Endothelial cell of umbilical vein (primary cell): ENCODE results near the gene CPT2. TPM values are rescaled to one million over a fixed set of nuclear protein-coding genes. Genes with fewer than 3 reads are reported as not detected.

Experiments
- BruUV-seq: library from RNA; stranded (reverse); fragments of 400-500 nt; replicated peaks from 2 replicates; lab custom pipeline; 2021; lab: Mats Ljungman, UMichigan
- CTCF ChIA-PET: fragments of 300-600, 350-600 bp; sonication (Branson Sonifier 250); formaldehyde crosslinking; loops from one replicate; lab custom pipeline; 2021; ENCODE audit warnings: antibody characterized with exemption, inconsistent platforms; lab: Charles Lee
- POLR2A ChIA-PET: fragments of 300-600, 350-600 bp; sonication (Branson Sonifier 250); formaldehyde crosslinking; loops from one replicate; lab custom pipeline; 2021; ENCODE audit warnings: antibody characterized with exemption, inconsistent platforms; lab: Charles Lee
- DNase-seq: peaks from one replicate; pipeline ENCODE4 v3.0.0-alpha.2; 2011; ENCODE audit warnings: low read depth, low spot score
- FAIRE-seq: peaks from 2 replicates; lab custom pipeline; 2011; peaks lifted over from hg19 to GRCh38; lab: Jason Lieb, UNC
- H2AFZ ChIP-seq: 2 replicates; pipeline ENCODE4 v1.6.0; 2012; ENCODE audit warnings: low read depth, low read length, control low read depth, inconsistent platforms
- H3K27ac ChIP-seq: 2 replicates; pipeline ENCODE4 v1.5.1; 2011; ENCODE audit warnings: low read depth, mild to moderate bottlenecking, control low read depth, low read length, moderate library complexity; ENCODE audit not compliant: insufficient read depth
- H3K27me3 ChIP-seq, 2 experiments: 2 replicates each; pipeline versions ENCODE4 v1.6.0 to v1.6.1; 2011; ENCODE audit warnings: low read length in 2 of 2, mixed read lengths in 1 of 2; ENCODE audit not compliant: control insufficient read depth in 2 of 2, insufficient read depth in 2 of 2
- H3K36me3 ChIP-seq, 2 experiments: 2 replicates in 1 of 2; 3 replicates in 1 of 2; pipeline ENCODE4 v1.5.1; 2011; ENCODE audit warnings: low read length in 2 of 2, mild to moderate bottlenecking in 1 of 2, moderate library complexity in 1 of 2; ENCODE audit not compliant: control insufficient read depth in 2 of 2, insufficient read depth in 2 of 2; ENCODE audit errors: extremely low read depth in 1 of 2
- H3K4me1 ChIP-seq: 3 replicates; pipeline ENCODE4 v1.5.1; 2011; ENCODE audit warnings: mild to moderate bottlenecking, low read length; ENCODE audit not compliant: control insufficient read depth, insufficient read depth; ENCODE audit errors: extremely low read depth
- H3K4me2 ChIP-seq: 2 replicates; pipeline ENCODE4 v1.6.1; 2011; ENCODE audit warnings: low read length, control low read depth, mixed read lengths; ENCODE audit not compliant: insufficient read depth
- H3K4me3 ChIP-seq, 3 experiments: fragments of 200-600 bp in 1 of 3; sonication (generic), shearing (Covaris generic) in 1 of 3; replicated peaks in 1 of 3; 2 replicates each; pipeline ENCODE4 v1.5.1; 2011 to 2016; ENCODE audit warnings: control low read depth in 3 of 3, low read length in 3 of 3, mild to moderate bottlenecking in 2 of 3, inconsistent platforms in 1 of 3, low read depth in 1 of 3, moderate library complexity in 1 of 3; ENCODE audit not compliant: insufficient read depth in 1 of 3
- H3K79me2 ChIP-seq: 2 replicates; pipeline ENCODE4 v1.6.0; 2012; ENCODE audit warnings: low read length, inconsistent platforms; ENCODE audit not compliant: control insufficient read depth, insufficient read depth
- H3K9ac ChIP-seq: replicated peaks from 2 replicates; pipeline ENCODE3; 2011; ENCODE audit warnings: low read length, control low read depth; ENCODE audit not compliant: insufficient read depth; ENCODE audit errors: extremely low read depth
- H3K9me1 ChIP-seq: replicated peaks from 3 replicates; pipeline ENCODE4 v1.6.0; 2011; ENCODE audit warnings: mild to moderate bottlenecking, low read length; ENCODE audit not compliant: control insufficient read depth, insufficient read depth; ENCODE audit errors: extremely low read depth
- H3K9me3 ChIP-seq: replicated peaks from 2 replicates; pipeline ENCODE4 v1.5.1; 2012; ENCODE audit warnings: low read length, inconsistent platforms; ENCODE audit not compliant: control insufficient read depth, insufficient read depth
- H4K20me1 ChIP-seq: replicated peaks from 2 replicates; pipeline ENCODE3; 2011; ENCODE audit warnings: mild to moderate bottlenecking, low read length; ENCODE audit not compliant: control insufficient read depth, insufficient read depth; ENCODE audit errors: extremely low read depth
- CTCF ChIP-seq, 2 donors: IDR thresholded peaks; 1 replicate in 1 of 2; 2 replicates in 1 of 2; pipeline ENCODE4 v1.5.1; 2011; ENCODE audit warnings: low read length in 2 of 2, mild to moderate bottlenecking in 2 of 2, moderate library complexity in 2 of 2, control low read depth in 1 of 2, inconsistent platforms in 1 of 2, low read depth in 1 of 2; ENCODE audit not compliant: insufficient read depth in 1 of 2; ENCODE audit errors: extremely low read depth in 1 of 2
- EZH2 ChIP-seq: IDR thresholded peaks from 2 replicates; pipeline ENCODE4 v1.6.1; 2012; ENCODE audit warnings: borderline replicate concordance, low read depth, mild to moderate bottlenecking, moderate library complexity, low read length, inconsistent platforms; ENCODE audit not compliant: severe bottlenecking
- FOS ChIP-seq: IDR thresholded peaks from 2 replicates; pipeline ENCODE4 v1.6.1; 2011; ENCODE audit warnings: mild to moderate bottlenecking, low read length, moderate library complexity, borderline replicate concordance; ENCODE audit not compliant: insufficient read depth
- GATA2 ChIP-seq: IDR thresholded peaks from 2 replicates; pipeline ENCODE4 v1.7.0; 2011; ENCODE audit warnings: low read depth, mild to moderate bottlenecking, moderate library complexity, mixed read lengths, low read length; ENCODE audit not compliant: insufficient read length, insufficient read depth
- JUN ChIP-seq: IDR thresholded peaks from 2 replicates; pipeline ENCODE4 v1.6.1; 2011; ENCODE audit warnings: borderline replicate concordance, low read depth; ENCODE audit not compliant: insufficient read length, insufficient read depth
- MAX ChIP-seq: IDR thresholded peaks from 2 replicates; pipeline ENCODE4 v1.6.1; 2011; ENCODE audit not compliant: insufficient read depth, insufficient read length
- MYC ChIP-seq: IDR thresholded peaks from one replicate; pipeline ENCODE4 v1.6.1; 2011; ENCODE audit warnings: mild to moderate bottlenecking, low read depth, low read length
- POLR2A ChIP-seq: IDR thresholded peaks from 2 replicates; pipeline ENCODE4 v1.6.1; 2012; ENCODE audit warnings: low read depth, mild to moderate bottlenecking, control low read depth, low read length
- POLR2AphosphoS5 ChIP-seq: IDR thresholded peaks from 2 replicates; pipeline ENCODE4 v1.6.1; 2012; ENCODE audit warnings: low read depth, mild to moderate bottlenecking, control low read depth, low read length, moderate library complexity; ENCODE audit not compliant: insufficient read depth
- dilution Hi-C: fragments of 300-500 bp; cut with MboI; formaldehyde crosslinking; loops from one replicate; pipeline ENCODE4 v1.15.0; 2019; ENCODE audit warnings: low sequenced_read_pairs; ENCODE audit not compliant: extremely low pct_ligation_motif_present
- intact Hi-C: fragments of 100-400 bp; cut with micrococcal nuclease; formaldehyde crosslinking; loops from one replicate; pipeline ENCODE4 v1.10.0; 2022
- polyA plus RNA-seq, 4 experiments: library from polyadenylated mRNA; depleted of rRNA in 3 of 4; stranded (reverse) in 3 of 4; unstranded in 1 of 4; fragments of >200 nt; gene quantifications; 2 replicates each; pipeline versions ENCODE4 v1.2.1 to v1.2.3, GENCODE V29; 2011 to 2012; ENCODE audit warnings: missing spikeins in 1 of 4
- total RNA-seq: library from RNA; stranded (reverse); gene quantifications from 2 replicates; pipeline ENCODE4 v1.2.3, GENCODE V29; 2021

The CPT2 gene
- total and polyA plus RNA-seq, 2 donors (not counting 3 experiments of a cell fraction or from before 2014, with no cell fraction given): 10.6 to 11.6 TPM

GRCh38 chr1:53250325-53250724 lies 53.7 kb downstream of the CPT2 start:
- no peaks in the 10 kb centered on the region for H3K9me1 ChIP-seq
- BruUV-seq: no TSS peak
- no peak overlapping the region for H3K4me2 ChIP-seq
- DNase-seq (no peak), FAIRE-seq (no peak)
- H3K27me3 ChIP-seq: no peaks in the 10 kb centered on the region
- no peaks in the 10 kb centered on the region for H4K20me1 ChIP-seq
- H3K9me3 ChIP-seq: no peaks in the 10 kb centered on the region
- H3K9ac ChIP-seq: no peak overlapping the region
- dilution Hi-C loops: no loop called here
- H2AFZ ChIP-seq: no peak overlapping the region
- H3K79me2 ChIP-seq: no peaks in the 10 kb centered on the region
- intact Hi-C loops: no loop called here
- ChIA-PET POLR2A (no interaction called here), CTCF (no interaction called here)
- no peaks in the 10 kb centered on the region for H3K4me1 ChIP-seq
- peaks cover 0 to 13% of the 10 kb centered on the region in 2 experiments for H3K36me3 ChIP-seq
- no peak overlapping the region for H3K27ac ChIP-seq
- TF ChIP-seq CTCF (IDR thresholded peaks at IDR 0.05; ENCODE audit: extremely low read depth in 1 of 2, insufficient read depth in 1 of 2, low read depth in 1 of 2, low read length in 2 of 2) (no peak), FOS (no peak), EZH2 (no peak), GATA2 (no peak), JUN (no peak), POLR2A (no peak), MYC (no peak), MAX (no peak), POLR2AphosphoS5 (no peak)
- H3K4me3 ChIP-seq: no peak overlapping the region
